ENCODE measurements around the gene THOC7.

THOC7 gene

DNA sequence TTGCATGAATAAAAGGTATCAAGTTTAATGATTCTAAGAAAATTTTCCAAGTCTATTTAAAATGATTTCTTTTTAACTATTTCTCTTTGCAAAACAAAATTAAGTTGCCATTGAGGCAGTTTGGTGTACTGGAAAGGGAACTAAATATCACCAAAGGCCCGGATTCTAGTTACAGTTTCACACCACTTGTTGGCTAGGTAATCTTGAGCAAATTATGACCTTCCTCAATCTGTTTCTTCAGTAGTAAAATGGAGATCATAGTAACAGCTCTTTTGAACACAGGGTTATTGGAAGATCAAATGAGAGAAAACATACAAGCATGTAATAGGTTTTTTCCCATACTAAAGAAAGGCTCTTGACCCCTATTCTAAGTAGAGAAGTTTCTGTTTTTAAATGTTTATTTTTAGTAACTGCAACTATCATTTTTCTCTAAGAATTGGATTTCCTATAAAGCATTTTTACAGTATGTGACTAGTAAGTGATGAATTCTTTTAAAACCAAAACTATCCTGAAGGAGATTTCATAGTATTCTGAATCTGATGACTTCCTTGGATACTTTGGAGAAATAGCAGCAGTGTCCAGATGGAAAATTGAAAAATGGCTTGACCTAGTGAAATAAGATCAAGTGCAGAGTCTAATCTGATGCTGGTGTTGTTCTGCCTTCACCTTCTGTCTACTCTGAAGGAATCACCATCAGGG lies 32.9 kb upstream of the THOC7 start:
- CTCF ChIA-PET: no interaction called here
- DNase-seq: no peak
- Mint-ChIP-seq H3K9me3 (no peaks in the 10 kb centered on the region), H3K4me3 (no peak overlapping the region), H3K36me3 (peaks cover 32% of the 10 kb centered on the region), H3K27me3 (no peaks in the 10 kb centered on the region), H3K4me1 (peaks cover 27% of the 10 kb centered on the region), H3K27ac (no peak overlapping the region)

DNA sequence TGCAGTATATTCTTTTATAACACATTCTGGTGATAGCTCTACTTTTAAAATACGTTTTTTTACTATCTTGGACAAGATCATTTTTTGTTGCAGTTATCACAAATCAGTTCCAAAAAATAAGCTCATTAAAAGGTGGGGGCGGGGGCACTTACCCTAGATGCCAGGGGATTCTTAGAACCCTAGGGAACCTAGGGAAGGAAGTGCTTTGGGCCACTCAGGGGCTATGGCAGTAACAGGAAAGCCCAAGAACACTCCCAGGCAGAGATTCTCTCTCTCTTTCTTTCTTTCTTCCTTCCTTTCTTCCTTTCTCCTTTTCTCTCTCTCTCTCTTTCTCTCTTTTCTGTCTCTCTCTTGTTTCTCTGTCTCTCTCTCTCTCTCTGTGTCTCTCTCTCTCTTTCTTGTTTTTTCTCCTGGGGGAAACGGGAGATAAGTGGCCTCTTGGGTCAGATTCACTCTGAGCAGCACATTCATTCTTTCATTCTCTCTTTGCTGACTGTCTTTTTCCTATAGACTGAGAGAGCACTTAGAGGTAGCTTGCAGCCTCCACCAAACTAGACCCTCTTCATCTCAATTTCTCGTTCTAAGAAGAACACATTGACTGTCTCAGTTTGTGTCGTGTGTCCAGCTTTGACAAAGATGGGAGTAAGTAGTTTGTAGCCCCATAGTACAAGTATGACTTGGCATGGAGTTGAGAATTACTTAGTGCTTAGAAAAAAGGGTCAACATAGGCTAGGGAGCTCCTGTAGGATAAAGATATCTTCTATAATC lies 32.0 kb upstream of the THOC7 start:
- H3K36me3 Mint-ChIP-seq: peaks cover 29% of the 10 kb centered on the region
- no peak overlapping the region for H3K4me3 Mint-ChIP-seq
- no peak for DNase-seq
- no peaks in the 10 kb centered on the region for H3K9me3 Mint-ChIP-seq
- H3K4me1 Mint-ChIP-seq: peaks cover 27% of the 10 kb centered on the region
- CTCF ChIA-PET: no interaction called here
- no peak overlapping the region for H3K27ac Mint-ChIP-seq
- no peaks in the 10 kb centered on the region for H3K27me3 Mint-ChIP-seq

DNA sequence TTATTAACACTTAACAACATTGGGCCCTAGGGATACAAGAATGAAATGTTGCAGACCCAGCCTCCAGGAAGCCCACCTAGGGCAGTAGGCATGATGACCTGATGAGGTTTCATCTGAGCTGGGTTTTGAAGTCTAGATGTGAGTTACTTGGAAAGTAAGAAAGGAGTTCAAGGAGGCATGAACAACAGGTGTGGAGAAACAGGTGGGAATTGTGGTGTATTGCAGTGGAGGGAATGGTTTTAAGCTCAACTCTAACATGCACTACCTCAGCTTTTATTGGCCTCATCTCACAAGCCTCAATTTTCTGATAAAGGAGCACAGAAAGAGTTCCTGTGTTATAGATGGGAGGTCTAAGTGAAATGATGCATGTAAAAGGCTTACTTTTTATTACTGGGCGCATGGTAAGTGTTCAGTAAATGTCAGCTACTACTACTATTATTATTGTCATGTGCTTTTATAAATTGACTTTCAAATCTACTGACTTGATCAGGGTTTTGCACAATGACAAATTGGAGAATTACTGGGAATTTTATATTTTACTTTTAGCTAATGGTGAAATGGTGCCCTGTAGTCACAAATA lies 29.3 kb upstream of the THOC7 start:
- DNase-seq: no peak
- Mint-ChIP-seq H3K4me1 (peaks cover 19% of the 10 kb centered on the region), H3K9me3 (no peaks in the 10 kb centered on the region), H3K27me3 (no peaks in the 10 kb centered on the region), H3K36me3 (peaks cover 14% of the 10 kb centered on the region), H3K27ac (no peak overlapping the region), H3K4me3 (no peak overlapping the region)
- CTCF ChIA-PET: no interaction called here

DNA sequence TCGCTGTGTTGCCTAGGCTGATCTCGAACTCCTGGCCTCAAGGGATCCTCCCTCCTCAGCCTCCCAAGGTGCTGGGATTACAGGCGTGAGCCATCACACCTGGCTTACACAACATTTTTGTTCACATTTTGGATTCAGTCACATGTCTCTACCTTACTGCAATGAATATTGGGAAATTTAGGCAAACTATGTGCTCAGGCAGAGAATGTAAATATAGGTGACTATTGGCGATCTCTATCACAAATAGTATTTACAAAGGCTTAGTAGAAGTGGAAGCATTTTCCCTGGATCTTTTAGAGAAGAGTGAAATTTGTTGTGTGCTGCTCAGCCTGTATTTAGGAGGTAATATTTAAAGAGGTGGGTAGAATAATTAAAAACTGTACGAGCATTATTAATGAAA lies 27.9 kb upstream of the THOC7 start:
- Mint-ChIP-seq H3K27ac (no peak overlapping the region), H3K36me3 (peaks cover 13% of the 10 kb centered on the region), H3K4me3 (no peak overlapping the region), H3K27me3 (no peaks in the 10 kb centered on the region), H3K9me3 (no peaks in the 10 kb centered on the region), H3K4me1 (peaks cover 25% of the 10 kb centered on the region)
- CTCF ChIA-PET: no interaction called here
- DNase-seq: no peak

DNA sequence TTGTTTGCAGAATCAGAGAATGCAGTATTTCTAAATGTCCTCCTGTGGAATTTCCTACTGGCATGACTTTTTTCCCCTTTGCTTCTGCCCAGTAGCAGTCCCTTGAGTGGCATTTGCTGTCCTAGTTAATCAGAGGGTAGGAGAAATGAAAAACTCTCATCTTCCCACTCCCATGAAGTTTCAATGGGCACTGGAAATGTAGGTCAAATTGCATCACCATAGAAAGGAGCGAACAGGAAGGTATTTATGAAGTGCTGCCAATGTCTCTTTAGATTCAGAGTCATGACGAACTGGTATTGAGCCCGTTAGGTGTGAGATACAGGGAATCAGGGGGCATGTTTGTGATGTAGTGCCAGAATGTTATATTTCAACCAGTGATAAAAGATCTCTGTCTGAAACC lies 23.3 kb upstream of the THOC7 start:
- H3K27ac Mint-ChIP-seq: no peak overlapping the region
- CTCF ChIA-PET: interaction anchor here (1.2 kb wide), 1 partner anchor 537 kb away, joined by 3 read pairs; no protein-coding TSS in a partner anchor
- H3K9me3 Mint-ChIP-seq: no peaks in the 10 kb centered on the region
- H3K4me3 Mint-ChIP-seq: no peak overlapping the region
- no peak for DNase-seq
- H3K36me3 Mint-ChIP-seq: peaks cover 8% of the 10 kb centered on the region
- H3K4me1 Mint-ChIP-seq: peaks cover 20% of the 10 kb centered on the region
- no peaks in the 10 kb centered on the region for H3K27me3 Mint-ChIP-seq

DNA sequence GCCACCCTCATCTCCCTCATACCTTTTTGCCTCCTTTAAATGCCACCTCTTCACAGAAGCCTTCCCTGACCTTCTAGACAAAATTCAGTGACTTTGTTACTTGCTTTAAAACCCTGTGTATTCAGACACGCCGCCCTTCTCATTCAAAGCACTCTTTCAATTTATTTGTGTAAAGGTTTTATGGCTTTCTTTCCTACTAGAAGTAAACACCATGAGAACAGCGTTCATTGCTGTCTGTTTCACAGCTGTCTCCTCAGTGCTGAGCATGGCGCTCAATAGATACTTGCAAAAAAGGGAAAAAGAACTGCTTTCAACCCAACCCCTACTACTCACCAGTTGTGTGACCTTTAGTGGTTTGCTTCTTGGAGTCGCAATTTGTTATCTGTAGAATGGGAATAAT lies 17.0 kb upstream of the THOC7 start:
- Mint-ChIP-seq H3K27ac (no peak overlapping the region), H3K4me1 (peaks cover 33% of the 10 kb centered on the region)
- CTCF ChIA-PET: no interaction called here

DNA sequence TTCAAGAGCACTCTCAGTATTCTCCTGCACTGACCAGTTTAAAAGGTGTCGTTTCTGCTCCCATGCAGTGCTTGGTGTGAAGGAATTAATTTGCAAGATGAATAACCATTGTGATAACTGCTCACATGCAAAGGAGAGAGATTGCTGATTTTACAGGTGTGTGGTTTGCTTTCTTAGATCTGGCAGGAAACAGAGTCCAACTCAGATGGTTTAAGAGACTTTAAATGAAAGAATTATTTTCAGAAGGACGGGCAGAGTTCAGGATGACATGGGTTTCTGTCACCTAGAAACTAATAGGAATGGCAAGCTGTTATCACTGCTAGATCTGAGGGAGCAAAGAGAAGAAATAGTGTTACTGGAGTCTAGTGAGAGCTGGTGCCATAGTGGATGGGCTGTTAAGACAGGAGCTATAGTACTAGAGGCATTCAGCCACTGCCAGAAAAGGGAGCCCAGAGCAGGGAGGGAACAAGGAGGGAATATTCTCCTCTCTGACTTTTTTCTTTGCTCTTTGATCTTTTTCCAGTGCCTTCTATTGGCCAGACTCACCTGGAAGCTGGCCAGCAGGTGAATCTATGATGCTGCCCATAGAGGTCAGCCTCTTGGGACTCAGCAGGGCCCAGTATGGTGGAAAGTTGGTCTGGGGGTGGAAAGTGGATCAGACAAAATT lies 14.9 kb upstream of the THOC7 start:
- no peak for DNase-seq
- H3K27ac Mint-ChIP-seq: no peak overlapping the region
- CTCF ChIA-PET: no interaction called here
- H3K9me3 Mint-ChIP-seq: no peaks in the 10 kb centered on the region
- peaks cover 25% of the 10 kb centered on the region for H3K36me3 Mint-ChIP-seq
- H3K27me3 Mint-ChIP-seq: no peaks in the 10 kb centered on the region
- peaks cover 32% of the 10 kb centered on the region for H3K4me1 Mint-ChIP-seq
- no peak overlapping the region for H3K4me3 Mint-ChIP-seq

More for the DNA sequence above, 17.0 kb upstream of the THOC7 start:
- H3K36me3 Mint-ChIP-seq: peaks cover 13% of the 10 kb centered on the region
- no peak for DNase-seq
- no peaks in the 10 kb centered on the region for H3K9me3 Mint-ChIP-seq
- no peaks in the 10 kb centered on the region for H3K27me3 Mint-ChIP-seq
- H3K4me3 Mint-ChIP-seq: no peak overlapping the region

DNA sequence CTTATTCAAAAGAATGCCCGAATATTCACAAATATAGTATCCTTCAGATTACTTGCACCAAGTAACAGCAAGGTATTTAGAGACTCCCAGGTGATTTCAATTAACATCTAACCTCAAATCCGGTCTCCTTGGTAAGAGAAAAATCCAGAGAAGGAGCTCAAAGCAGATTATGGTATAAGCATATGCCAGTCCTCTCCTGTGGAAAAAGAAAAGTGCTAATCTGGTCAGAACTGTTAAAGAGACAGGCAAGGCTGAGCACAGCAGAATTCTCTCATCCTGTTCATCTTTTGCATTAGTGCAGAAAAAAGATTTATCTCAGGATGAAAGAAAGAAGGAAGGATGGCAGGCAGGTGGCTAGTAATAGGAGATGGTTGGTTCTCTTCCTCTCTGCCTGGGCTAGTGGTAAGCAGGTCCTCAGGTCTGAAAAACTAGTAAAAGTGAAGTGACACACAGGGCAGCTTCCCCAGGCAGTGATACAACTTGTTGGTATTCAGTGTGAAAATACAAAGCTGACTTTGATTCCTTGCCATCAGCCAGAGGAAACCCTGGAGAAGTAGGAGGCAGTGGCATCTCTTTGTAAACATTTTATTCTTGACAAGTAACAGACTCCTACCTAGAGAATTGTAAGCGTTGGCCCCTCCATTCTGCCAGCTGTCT lies 14.3 kb upstream of the THOC7 start:
- no peaks in the 10 kb centered on the region for H3K9me3 Mint-ChIP-seq
- peaks cover 25% of the 10 kb centered on the region for H3K36me3 Mint-ChIP-seq
- no peak for DNase-seq
- H3K4me3 Mint-ChIP-seq: no peak overlapping the region
- H3K27me3 Mint-ChIP-seq: no peaks in the 10 kb centered on the region
- H3K27ac Mint-ChIP-seq: no peak overlapping the region
- CTCF ChIA-PET: no interaction called here
- peaks cover 32% of the 10 kb centered on the region for H3K4me1 Mint-ChIP-seq

DNA sequence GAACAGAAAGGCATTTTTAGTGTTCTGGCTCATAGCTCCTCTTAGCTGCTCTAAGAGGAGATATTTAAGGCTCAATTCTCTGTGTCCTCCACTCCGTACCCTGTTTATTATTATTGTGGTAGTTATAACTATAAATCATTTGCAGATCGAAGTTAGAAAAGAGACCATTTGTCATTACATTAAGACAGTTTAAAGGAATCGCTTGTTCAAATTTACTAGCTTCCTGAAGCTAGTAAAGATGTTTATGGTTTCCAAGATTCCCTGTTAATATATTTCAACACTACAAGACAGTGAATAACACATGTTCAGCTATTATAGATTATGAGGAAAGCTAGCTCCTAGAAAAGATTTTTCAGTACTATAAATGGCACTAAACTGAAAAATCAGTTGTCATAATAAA lies 12.7 kb upstream of the THOC7 start:
- peaks cover 39% of the 10 kb centered on the region for H3K4me1 Mint-ChIP-seq
- H3K27me3 Mint-ChIP-seq: no peaks in the 10 kb centered on the region
- H3K4me3 Mint-ChIP-seq: no peak overlapping the region
- no peaks in the 10 kb centered on the region for H3K9me3 Mint-ChIP-seq
- H3K36me3 Mint-ChIP-seq: peaks cover 24% of the 10 kb centered on the region
- CTCF ChIA-PET: no interaction called here
- no peak for DNase-seq
- H3K27ac Mint-ChIP-seq: no peak overlapping the region

DNA sequence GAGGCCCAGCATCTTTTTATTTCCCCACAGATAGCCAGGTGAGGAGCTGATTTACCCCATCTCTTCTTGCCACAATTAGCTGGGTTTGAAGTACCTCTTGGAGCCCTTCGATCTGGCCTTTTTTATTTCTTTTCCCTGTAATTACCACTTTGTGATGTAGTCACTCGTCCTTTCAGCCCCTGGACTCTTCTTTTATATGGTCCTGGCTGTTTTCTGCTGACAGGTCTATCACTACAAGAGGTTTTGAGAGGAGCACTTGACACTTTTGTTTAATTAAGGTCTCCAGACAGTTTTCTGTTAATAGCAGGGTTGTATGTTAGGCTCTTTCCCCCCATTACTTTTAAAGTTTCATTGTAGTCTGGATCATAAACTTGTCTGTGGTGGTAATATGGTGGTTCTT lies 11.9 kb upstream of the THOC7 start:
- Mint-ChIP-seq H3K4me1 (peaks cover 44% of the 10 kb centered on the region), H3K4me3 (no peak overlapping the region), H3K27me3 (no peaks in the 10 kb centered on the region), H3K9me3 (no peaks in the 10 kb centered on the region), H3K27ac (no peak overlapping the region), H3K36me3 (peaks cover 21% of the 10 kb centered on the region)
- no peak for DNase-seq
- CTCF ChIA-PET: interaction anchor here (0.6 kb wide), 1 partner anchor 566 kb away, joined by 3 read pairs; no protein-coding TSS in a partner anchor

DNA sequence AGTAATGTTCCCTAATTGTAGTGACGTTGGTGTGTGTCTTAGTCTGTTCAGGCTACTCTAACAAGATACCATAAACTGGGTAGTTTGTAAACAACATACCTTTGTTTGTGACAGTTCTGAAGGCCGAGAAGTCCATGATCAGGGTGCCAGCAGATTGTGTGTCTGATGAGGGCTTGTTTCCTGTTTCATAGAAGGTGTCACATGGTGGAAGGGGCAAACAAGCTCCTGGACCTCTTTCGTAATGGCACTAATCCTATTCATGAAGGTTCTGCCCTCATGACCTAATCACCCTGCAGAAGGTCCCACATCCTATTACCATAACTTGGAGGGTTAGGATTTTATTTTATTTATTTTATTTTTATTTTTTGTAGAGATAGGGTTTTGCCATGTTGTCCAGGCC lies 11.2 kb upstream of the THOC7 start:
- no peaks in the 10 kb centered on the region for H3K9me3 Mint-ChIP-seq
- peaks cover 42% of the 10 kb centered on the region for H3K4me1 Mint-ChIP-seq
- CTCF ChIA-PET: no interaction called here
- H3K36me3 Mint-ChIP-seq: peaks cover 19% of the 10 kb centered on the region
- DNase-seq: no peak
- no peaks in the 10 kb centered on the region for H3K27me3 Mint-ChIP-seq
- no peak overlapping the region for H3K4me3 Mint-ChIP-seq
- no peak overlapping the region for H3K27ac Mint-ChIP-seq

DNA sequence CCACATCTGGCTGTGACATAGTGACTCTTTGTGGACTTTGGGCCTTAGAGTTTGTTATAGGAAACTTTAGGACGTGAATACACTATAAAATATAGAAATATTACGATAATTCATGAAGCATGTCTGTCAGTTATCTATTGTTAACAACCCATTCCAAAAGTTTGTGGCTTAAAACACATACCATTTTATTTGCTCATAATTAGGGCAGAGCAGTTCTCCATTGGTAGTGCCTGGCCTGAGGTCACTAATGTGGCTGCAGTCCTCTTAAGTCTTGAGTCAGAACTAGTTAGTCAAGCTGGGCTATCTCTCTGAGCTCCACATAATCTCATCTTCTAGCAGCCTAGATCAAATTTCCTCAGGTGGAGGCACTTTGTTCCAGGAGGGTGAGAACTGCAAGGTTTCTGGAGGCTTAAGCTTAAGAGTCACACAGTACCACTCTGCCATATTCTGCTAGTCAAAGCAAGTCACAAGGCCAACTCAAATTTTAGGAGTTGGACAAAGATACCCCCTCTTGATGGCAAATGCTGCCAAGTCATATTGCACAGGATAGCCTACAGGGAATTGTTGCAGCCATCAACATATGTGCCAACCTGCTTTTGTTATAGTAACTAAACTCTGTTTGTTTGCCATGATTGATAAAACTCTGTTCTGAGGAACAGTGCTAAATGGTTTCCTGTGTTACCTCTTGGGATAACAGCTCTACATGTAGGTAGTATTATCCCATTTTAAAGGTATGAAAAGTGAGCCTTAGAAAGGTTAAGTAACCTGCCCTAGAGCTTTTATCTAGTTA lies 8.7 kb upstream of the THOC7 start:
- H3K4me3 Mint-ChIP-seq: no peak overlapping the region
- peaks cover 34% of the 10 kb centered on the region for H3K4me1 Mint-ChIP-seq
- H3K9me3 Mint-ChIP-seq: no peaks in the 10 kb centered on the region
- no peak overlapping the region for H3K27ac Mint-ChIP-seq
- H3K36me3 Mint-ChIP-seq: peaks cover 24% of the 10 kb centered on the region
- H3K27me3 Mint-ChIP-seq: no peaks in the 10 kb centered on the region
- CTCF ChIA-PET: no interaction called here
- no peak for DNase-seq

DNA sequence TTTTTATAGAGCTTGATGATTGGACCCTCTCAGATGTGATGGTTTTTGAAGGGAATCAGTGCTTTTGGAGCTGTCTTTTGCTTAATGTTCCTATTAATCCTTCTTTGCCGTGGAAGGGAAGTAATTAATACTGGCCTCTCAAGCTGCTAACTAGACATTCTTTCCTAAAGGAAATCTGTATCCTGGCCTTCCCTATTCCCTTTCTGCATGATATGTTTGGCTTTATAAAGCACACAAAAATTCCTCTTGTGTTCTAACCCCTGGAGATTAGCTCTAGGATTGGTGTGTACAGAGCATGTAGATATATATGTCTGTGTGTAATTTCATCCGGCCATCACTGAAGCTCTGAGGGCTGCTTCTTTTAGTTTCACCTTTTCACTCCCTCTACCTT lies 7.0 kb upstream of the THOC7 start:
- DNase-seq: no peak
- Mint-ChIP-seq H3K36me3 (peaks cover 32% of the 10 kb centered on the region), H3K4me1 (peaks cover 37% of the 10 kb centered on the region), H3K27ac (no peak overlapping the region), H3K4me3 (no peak overlapping the region), H3K27me3 (no peaks in the 10 kb centered on the region), H3K9me3 (no peaks in the 10 kb centered on the region)
- CTCF ChIA-PET: no interaction called here
